SIG-M5 (cell line): ENCODE measurements around the gene IGFBP4.

Experiments
- DNase-seq: peaks from one replicate; lab custom pipeline; 2025; lab: John Stamatoyannopoulos, UW

IGFBP4 gene

GRCh38 chr17:40471846-40472732 lies 28.8 kb downstream of the IGFBP4 start:
- no peak for DNase-seq

- DNase-seq: no peak
Measured at GRCh38 chr17:40472733-40473452, 29.6 kb downstream of the IGFBP4 start.

- DNase-seq: no peak
Measured at GRCh38 chr17:40473573-40474365, 30.5 kb downstream of the IGFBP4 start.

- DNase-seq: no peak
Measured at GRCh38 chr17:40474419-40475002, 31.3 kb downstream of the IGFBP4 start.

GRCh38 chr17:40475234-40475908 lies 32.1 kb downstream of the IGFBP4 start:
- no peak for DNase-seq

DNA sequence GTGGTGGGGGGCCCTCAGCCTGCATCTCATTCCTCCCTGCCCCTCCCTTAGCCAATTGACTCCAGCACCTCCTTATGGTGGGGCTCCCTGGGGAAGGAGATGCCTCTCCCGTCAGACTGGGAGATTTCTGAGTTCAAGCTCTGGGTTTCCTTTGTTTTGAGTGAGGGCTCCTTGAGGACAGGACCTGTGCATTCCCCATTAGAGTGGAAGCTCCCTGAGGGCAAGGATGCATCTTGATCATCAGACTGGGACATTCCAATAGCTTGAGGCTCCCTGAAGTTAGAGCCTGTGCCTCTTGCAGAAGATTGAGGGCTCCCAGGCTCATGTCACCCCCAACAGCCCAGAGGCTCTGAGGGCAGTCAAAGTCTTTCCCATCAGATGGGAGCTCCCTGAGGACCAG lies 34.5 kb downstream of the IGFBP4 start:
- DNase-seq: no peak

GRCh38 chr17:40478486-40478885 lies 35.2 kb downstream of the IGFBP4 start:
- DNase-seq: no peak

- DNase-seq: no peak
Measured at GRCh38 chr17:40479754-40480480, 36.7 kb downstream of the IGFBP4 start.

DNA sequence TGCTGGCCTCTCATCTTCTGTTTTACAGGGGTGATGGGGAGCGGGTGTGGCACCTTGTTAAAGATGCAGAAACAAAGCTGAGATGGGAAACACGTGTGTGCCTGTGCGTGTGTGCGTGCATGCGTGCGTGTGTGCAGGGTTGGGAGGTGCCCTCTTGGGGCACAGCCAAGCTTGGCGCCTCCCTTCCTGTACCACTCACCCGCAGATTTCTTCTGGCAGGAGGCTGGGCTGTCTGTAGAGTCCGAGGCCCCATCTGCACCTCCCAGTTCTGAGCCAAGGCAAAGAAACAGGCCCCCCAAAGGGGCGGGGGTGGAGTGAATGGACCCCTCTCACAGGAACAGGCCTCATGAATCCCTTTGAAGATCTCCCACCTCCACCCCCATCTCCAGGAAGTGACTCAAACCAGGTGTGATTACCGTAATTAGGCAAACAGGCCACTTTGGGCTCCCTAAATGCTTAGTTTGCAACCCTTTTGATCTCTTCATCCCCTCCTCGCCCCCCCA lies 37.3 kb downstream of the IGFBP4 start:
- no peak for DNase-seq

- no peak for DNase-seq
Measured at GRCh38 chr17:40481106-40481505, 37.9 kb downstream of the IGFBP4 start.

- DNase-seq: no peak
Measured at GRCh38 chr17:40482722-40483121, 39.5 kb downstream of the IGFBP4 start.

GRCh38 chr17:40483679-40484078 lies 40.4 kb downstream of the IGFBP4 start:
- no peak for DNase-seq

- DNase-seq: no peak
Measured at GRCh38 chr17:40484285-40484972, 41.2 kb downstream of the IGFBP4 start.

GRCh38 chr17:40484973-40485530 lies 41.8 kb downstream of the IGFBP4 start:
- no peak for DNase-seq

DNA sequence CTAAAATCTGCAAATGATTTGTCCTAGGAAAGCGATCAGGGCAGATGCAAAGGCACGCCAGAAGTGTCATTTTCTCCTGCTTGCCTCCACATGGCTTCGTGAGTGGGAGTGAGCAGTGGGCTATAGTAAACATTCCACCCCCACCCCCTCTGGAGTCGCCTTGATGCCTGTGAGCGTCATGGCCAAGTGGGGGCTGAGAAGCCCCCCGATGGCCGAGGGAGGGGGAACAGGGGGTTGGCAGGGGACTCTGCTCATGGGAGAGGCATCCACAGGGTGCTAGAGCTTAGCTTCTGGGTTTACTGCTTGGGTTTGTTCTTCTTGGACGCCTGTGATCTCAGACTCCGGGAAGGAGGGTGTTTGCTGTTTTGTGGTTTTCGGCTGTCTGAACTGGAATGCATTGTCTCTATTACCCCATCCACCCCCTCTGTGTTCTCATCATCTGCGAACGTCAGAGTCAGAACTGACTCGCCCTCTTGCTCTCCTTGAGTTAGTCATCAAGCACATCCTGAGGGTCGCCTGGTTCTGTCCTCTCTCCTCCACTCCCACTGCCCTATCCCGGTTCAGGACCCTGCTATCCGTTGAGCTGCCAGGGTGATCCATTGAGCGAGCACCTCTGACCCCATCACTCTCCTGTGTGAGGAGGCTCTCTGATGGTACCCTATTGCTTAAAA lies 42.7 kb downstream of the IGFBP4 start:
- DNase-seq: no peak

- DNase-seq: no peak
Measured at GRCh38 chr17:40486522-40487370, 43.5 kb downstream of the IGFBP4 start.

GRCh38 chr17:40487371-40488020 lies 44.2 kb downstream of the IGFBP4 start:
- DNase-seq: no peak
